ENCODE measurements around the gene ANP32D. TPM values are rescaled to one million over a fixed set of nuclear protein-coding genes. Genes with fewer than 3 reads are reported as not detected.

Gene ANP32D
- total and polyA plus RNA-seq, 9 of the 15 experiments (the other 6 are each of a cell fraction or from before 2014, with no cell fraction given) = not detected

DNA sequence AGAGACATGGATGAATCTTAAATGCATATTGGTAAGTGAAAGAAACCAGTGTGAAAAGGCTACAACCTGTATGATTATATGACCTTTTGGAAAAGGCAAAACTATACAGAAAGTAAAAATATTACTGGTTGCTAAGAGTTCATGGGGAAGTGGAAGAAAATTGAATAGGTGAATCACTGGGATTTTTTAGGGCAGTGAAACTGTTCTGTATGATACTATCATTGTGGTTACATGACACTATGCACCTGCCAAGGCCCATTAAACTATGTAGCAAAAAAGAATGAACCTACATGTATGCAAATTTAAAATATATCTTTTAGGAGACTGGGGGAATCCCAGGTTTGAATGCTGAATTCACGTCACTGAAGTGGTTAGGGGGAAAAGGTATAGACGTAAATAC is 40.5 kb downstream of the ANP32D start:
- in situ Hi-C loops (cut with MboI) (no loop called here), intact Hi-C loops (cut with micrococcal nuclease) (no loop called here)
- POLR2A ChIA-PET = no interaction called here
- no peak overlapping the region for H3K4me2 ChIP-seq (ENCODE audit: insufficient read depth, low read length)
- peaks cover 0 to 2% of the 10 kb centered on the region in 2 experiments; a peak in 1 of 5 replicates for H3K27me3 ChIP-seq (ENCODE audit: control insufficient read depth in 2 of 2, insufficient read depth in 2 of 2, low read length in 2 of 2)
- FAIRE-seq (no peak), DNase-seq (ENCODE audit: extremely low read depth in 1 of 4, low spot score in 3 of 4) (no peak), ATAC-seq (no peak)
- no peak for TF ChIP-seq NFYB (IDR thresholded peaks at IDR 0.05; ENCODE audit: extremely low read depth, insufficient read length)
- TF ChIP-seq PTTG1 (tag; IDR thresholded peaks at IDR 0.05; ENCODE audit: low read depth) = no peak
- no peak for TF ChIP-seq UBTF (IDR thresholded peaks at IDR 0.05; ENCODE audit: borderline replicate concordance in 1 of 2, low read depth in 2 of 2, low read length in 2 of 2)
- no peak for TF ChIP-seq CREBBP (IDR thresholded peaks at IDR 0.05; ENCODE audit: low read depth, low read length)
- no peak for TF ChIP-seq MTF1 (CRISPR knock-in tag; IDR thresholded peaks at IDR 0.05; ENCODE audit: borderline replicate concordance)
- TF ChIP-seq NFE2L1 (tag; IDR thresholded peaks at IDR 0.05; ENCODE audit: borderline replicate concordance, low read depth) = no peak
- no peak for TF ChIP-seq TGIF2 (CRISPR knock-in tag; IDR thresholded peaks at IDR 0.05)
- no peak for TF ChIP-seq ZNF124 (CRISPR knock-in tag; IDR thresholded peaks at IDR 0.05)
- TF ChIP-seq MIER1 (IDR thresholded peaks at IDR 0.05; ENCODE audit: low read depth) = no peak
- no peak for TF ChIP-seq NR0B1 (IDR thresholded peaks at IDR 0.05; ENCODE audit: partially characterized antibody)
- TF ChIP-seq CXXC5 (CRISPR knock-in tag; IDR thresholded peaks at IDR 0.05) = no peak
- TF ChIP-seq HEY1 (CRISPR knock-in tag; IDR thresholded peaks at IDR 0.05; ENCODE audit: borderline replicate concordance) = no peak
- TF ChIP-seq SREBF2 (CRISPR knock-in tag; IDR thresholded peaks at IDR 0.05) = no peak
- no peak overlapping the region for H3K9ac ChIP-seq (ENCODE audit: insufficient read depth in 1 of 2, low read depth in 2 of 2, low read length in 2 of 2)
- no peak overlapping the region for H2AFZ ChIP-seq (ENCODE audit: low read depth, low read length)
- H4K20me1 ChIP-seq (replicated peaks; ENCODE audit: control insufficient read depth, insufficient read depth, low read length) = no peaks in the 10 kb centered on the region
- no peaks in the 10 kb centered on the region for H3K79me2 ChIP-seq (ENCODE audit: control insufficient read depth, insufficient read depth, low read length)
- CTCF ChIA-PET (ENCODE audit: low intra/inter-chr PET ratio) = interaction anchor here (0.5 kb wide), 1 partner anchor 499 kb away, joined by 3 read pairs; no protein-coding TSS in a partner anchor
- H3K36me3 ChIP-seq (ENCODE audit: control insufficient read depth, insufficient read depth, low read length) = no peaks in the 10 kb centered on the region
- H3K4me3 ChIP-seq = no peak overlapping the region
- WGBS (ENCODE audit: insufficient coverage, low coverage, missing lambda C conversion rate) = 0% methylated on average over 2 of the region's 2 CpGs
- no peaks in the 10 kb centered on the region for H3K9me3 ChIP-seq (replicated peaks; ENCODE audit: control insufficient read depth, insufficient read depth, low read depth, low read length)
- H3K4me1 ChIP-seq (replicated peaks in 1 of 2; ENCODE audit: control insufficient read depth in 2 of 2, insufficient read depth in 2 of 2, low read length in 2 of 2) = no peaks in the 10 kb centered on the region
- no TSS peak for BruUV-seq (replicated peaks)
- H3K27ac ChIP-seq (ENCODE audit: extremely low read depth, low read depth, low read length) = no peak overlapping the region
- no peaks in the 10 kb centered on the region for H3K9me1 ChIP-seq (ENCODE audit: control insufficient read depth, insufficient read depth, low read length)
